ENCODE measurements around the gene FKBP1B.
"Not testable (repeated sequence)": the region's sequence is repeated elsewhere in the genome, so short reads cannot be mapped to it uniquely, and the experiment has no call there.

Gene FKBP1B

GRCh38 chr2:24049485-24050021 lies at the start of gene FKBP1B:
TSS of gene FKBP1B (plus strand) at chr2:24049741. CDS start at chr2:24049850, 109 bp downstream.
- peak; percentile 46 for DNase-seq (ENCODE audit: low spot score)

GRCh38 chr2:24007693-24008092 lies 41.8 kb upstream of the FKBP1B start:
- no peak for DNase-seq (ENCODE audit: low spot score)

DNA sequence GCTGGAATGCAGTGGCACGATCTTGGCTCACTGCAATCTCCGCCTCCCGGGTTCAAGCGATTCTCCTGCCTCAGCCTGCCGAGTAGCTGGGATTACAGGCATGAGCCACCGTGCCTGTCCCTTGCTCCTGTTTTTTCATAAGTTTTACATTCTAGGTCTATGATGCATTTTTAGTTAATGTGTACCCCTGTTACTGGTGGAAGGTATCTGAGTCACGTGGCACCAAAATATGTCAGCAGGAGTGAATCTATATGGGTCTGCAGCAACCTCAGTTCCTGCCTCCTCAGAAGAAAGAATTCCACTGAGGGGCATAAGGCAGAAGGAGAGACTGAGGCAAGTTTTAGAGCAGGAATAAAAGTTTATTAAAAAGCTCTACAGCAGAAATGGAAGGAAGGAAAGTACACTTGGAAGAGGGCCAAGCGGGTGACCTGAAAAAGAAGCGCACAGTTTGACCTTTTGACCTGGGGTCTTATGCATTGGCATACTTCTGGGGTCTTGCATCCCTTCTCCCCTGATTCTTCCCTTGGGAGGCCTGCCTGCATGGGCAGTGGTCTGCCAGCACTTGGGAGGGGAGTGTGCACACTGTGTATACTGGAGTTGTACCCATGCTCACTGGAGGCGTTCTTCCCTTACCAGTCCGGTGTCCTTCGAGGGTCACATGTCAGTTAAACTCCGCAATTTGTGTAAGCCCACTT lies 40.7 kb upstream of the FKBP1B start:
- no peak for DNase-seq (ENCODE audit: low spot score)

DNA sequence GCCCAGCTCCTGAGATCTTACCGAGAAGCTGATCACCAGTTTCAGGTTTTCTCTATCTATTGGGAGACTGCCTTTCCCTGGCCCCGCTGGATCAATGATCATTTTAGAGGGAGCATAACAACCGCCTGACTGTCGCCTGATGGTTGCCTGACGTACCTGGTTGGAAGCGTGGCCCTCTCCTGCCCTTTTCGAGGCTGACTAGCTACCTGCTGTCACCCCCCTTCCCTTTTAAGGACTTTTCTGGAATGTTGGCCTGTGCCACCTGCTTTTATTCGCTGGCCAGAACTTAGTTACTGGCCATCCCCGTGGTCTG lies 40.2 kb upstream of the FKBP1B start:
- DNase-seq (ENCODE audit: low spot score) = no peak

DNA sequence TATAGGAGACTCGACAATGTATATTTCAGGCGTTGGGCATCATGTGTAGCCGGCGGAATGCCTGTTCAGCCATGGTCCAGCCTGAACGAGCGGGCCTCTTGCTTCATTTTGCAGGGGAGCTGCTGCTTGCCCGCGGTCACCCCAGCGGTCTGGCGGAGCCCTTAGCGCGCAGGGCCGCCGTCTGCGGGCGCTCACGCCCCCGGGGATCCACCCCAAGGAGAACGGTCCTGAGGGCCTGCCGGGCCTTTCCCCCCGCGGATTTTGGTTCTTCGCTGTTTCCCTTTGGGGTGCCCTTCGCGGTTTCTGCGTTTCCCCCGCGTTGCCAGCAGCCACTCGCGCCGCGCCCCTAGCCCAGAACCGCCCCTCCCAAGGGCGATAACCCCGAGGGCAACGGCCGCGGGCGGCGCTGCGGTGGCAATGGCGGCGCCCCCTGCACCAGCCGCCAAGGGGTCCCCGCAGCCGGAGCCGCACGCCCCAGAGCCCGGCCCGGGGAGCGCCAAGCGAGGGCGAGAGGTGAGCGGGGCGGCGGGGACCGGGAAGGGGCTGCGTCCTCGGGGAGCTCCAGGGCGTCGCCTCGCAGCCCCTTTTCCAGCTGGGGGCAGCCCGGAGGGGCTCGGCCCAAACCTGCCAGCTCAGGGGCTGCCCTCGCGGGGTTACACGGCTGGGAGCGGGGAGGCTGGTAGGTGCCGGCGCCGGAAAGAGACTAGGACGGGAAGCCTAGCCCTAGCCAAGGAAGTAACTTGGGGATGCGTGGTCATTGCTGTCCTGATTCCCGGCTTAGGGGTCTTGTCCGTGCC lies 39.7 kb upstream of the FKBP1B start, which contains the start of gene MFSD2B:
Gene MFSD2B, plus strand, starts transcription at position 406 of the 797 bp plus-strand sequence. Its CDS starts 12 bp downstream, at position 418.
- no peak for DNase-seq (ENCODE audit: low spot score)

- DNase-seq (ENCODE audit: low spot score) = no peak
Observed at GRCh38 chr2:24010477-24011249, 38.9 kb upstream of the FKBP1B start.

DNA sequence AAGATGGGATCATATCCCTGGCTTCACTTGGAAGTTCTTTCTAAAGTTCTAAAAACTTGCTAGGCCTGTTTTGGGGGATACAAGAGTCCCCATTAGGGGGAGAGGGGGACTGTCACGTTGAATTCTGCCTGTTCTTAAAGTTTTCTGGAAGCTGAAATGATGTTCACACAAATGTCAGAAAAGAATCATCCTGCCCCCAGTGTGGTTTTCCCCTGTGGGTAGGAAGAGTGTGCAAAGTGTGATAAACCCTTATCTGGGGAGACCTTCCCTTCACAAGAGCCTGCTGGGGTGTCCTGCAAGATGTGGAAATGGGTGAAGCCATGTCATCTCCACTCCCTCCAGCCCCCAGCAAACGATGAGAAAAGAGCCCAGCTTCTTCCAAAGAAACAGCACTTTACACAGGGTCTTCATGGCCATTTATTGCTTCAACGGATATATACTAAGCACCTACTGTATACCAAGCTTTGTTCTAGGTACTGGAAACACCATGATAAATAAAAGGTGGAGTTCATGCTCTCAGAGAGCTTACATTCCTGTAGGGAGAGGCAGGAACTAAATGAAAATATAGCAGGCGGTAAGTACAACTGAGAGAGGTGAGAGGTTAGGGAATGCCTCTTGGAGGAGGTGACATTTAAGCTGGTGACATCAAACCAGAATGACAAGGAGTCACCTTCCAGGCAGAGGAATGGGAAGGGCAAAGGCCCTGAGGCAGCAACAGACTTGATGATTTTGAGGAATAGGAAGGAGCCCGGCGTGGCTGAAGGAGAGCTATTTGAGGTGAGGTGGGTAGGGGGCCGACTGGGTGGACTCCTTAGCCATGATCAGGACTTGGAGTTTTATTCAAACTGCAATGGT lies 38.1 kb upstream of the FKBP1B start:
- no peak for DNase-seq (ENCODE audit: low spot score)

DNA sequence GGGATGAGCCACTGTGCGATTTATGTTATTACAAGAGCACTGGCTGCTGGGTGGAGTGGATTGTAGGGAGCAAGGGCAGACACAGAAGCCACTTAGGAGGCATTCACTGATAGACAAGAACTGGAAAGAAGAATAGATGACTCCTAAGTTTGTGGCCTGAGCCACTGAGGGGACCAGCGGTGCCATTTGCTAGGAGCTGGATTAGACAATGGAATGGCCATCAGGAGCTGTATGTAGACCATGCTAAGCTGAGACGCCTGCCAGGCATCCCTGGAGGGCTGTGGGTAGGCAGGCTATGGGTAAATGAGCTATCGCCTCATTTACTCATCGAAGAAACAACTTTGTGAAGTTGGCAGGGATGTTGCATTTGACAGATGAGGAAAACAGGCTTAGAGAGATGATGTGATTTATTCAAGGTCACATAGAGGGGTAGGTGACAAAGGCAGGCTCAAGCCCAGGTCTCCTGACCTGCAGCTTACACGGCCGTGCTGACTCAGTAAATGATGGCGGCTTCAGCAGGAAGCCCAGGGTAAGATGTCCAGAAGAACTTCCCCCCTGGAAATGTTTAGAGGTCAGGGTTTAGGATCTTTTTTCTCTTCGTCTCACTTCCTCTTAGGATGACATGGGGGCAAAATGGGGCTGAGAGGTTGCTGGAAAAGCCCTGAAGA lies 36.9 kb upstream of the FKBP1B start:
- no peak for DNase-seq (ENCODE audit: low spot score)

- DNase-seq (ENCODE audit: low spot score) = not testable (repeated sequence)
Observed at GRCh38 chr2:24014902-24015301, 34.6 kb upstream of the FKBP1B start.

GRCh38 chr2:24015562-24016375 lies 33.8 kb upstream of the FKBP1B start:
- DNase-seq (ENCODE audit: low spot score) = no peak

DNA sequence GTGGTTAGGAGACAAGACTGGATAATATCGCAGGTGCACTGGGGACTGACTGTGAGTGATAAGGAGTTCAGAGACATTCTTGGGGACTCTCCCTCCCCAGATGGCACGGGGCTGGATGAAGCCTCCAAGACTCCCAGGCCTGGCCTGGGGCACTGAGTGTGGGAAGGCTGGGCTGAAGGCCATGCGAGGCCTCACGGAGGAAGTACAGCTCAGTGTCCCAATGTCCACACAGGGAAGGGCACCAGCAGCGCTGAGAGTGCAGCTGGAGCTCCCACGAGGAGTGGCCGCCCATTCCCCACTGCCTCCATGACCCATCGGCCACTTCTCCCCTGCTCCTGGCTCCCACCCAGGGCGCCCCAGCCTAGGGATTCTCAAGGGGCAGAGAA lies 33.2 kb upstream of the FKBP1B start:
- DNase-seq (ENCODE audit: low spot score) = no peak

DNA sequence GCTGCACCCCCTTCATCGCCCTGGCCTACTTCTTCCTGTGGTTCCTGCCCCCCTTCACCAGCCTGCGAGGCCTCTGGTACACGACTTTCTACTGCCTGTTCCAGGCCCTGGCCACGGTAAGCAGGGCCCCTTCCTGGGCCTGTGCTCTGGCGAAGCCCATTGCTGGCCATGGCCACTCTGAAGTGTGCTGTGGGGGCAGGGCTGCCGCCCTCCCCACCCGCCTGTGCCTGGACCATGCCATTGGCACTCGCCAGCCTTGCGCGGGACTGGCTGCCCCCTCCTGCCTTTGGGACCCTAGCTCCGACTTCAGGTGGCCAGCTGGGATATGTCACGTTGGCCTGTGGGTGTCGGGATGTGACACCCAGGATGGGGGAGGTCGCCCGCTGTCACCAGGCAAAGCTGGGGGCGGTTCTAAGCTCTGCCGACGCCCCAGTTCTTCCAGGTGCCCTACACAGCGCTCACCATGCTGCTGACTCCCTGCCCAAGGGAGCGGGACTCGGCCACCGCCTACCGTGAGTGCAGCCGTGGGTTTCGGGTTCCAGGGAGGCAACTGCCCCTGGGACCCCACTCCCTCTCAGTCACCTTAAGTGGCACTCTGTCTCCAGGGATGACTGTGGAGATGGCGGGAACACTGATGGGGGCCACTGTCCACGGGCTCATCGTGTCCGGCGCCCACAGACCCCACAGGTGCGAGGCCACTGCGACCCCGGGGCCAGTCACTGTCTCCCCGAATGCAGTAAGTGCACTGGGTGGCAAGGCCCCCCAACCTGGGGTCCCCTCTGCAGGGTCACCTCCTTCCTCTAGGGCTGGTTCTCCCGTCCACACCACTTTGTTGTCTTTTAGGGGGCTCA lies 32.5 kb upstream of the FKBP1B start:
- no peak for DNase-seq (ENCODE audit: low spot score)

GRCh38 chr2:24017711-24018110 lies 31.8 kb upstream of the FKBP1B start:
- no peak for DNase-seq (ENCODE audit: low spot score)

DNA sequence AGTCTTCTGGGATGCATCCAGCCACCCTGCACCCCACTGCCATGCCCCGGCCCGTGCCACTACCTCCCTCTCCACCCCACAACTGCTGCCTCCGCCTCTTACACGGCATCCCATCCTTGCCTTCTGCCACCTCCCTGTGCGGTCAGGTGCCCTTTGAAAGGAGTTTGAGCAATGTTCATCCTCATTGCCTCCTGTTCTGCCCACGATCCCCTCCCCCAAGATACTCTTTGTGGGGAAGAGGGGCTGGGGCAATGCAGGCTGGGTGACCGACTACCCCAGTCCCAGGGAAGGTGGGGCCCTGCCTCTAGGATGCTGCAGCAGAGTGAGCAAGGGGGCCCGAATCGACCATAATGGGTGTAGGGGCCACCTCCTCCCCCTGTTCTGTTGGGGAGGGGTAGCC lies 31.3 kb upstream of the FKBP1B start:
- no peak for DNase-seq (ENCODE audit: low spot score)

DNA sequence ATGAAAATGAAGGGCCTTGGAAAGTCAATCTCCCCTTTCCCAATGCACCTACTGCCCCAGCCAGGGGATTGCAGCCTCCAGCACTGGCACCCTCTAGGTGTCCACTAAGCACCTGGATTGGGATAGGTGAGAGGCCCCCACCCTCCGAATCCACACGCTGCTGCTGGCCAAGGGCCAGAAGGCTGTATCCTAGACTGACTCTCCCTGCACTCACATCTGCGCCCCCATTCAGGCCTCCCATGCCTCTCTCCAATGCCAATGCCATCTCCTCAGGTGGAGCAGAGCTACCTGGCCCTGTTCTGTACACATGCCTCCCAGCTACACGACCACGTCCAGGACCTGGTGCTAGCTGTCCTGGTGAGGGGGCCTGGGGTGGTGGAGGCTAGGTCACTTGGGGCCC lies 29.8 kb upstream of the FKBP1B start:
- DNase-seq (ENCODE audit: low spot score) = no peak

DNA sequence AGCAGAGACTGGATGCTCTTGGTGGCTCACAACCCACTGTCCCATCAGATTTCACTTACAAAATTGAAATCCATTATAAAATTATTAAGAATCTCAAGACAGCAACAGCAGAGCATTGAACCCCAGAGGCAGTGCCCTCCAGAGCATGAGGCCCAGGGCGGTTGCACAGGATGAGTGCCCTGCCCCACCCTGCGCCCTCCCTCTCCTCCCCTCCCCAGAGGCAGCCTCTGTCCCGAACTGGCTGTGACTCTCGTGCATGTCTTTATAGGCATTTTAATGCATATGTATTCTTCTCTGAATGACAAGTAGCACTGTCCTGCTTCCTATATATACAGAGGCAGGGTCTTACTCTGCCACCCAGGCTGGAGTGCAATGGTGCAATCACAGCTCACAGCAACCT lies 29.3 kb upstream of the FKBP1B start:
- no peak for DNase-seq (ENCODE audit: low spot score)

- no peak for DNase-seq (ENCODE audit: low spot score)
Observed at GRCh38 chr2:24021122-24021998, 28.2 kb upstream of the FKBP1B start.

GRCh38 chr2:24022324-24022974 lies 27.1 kb upstream of the FKBP1B start:
- DNase-seq (ENCODE audit: low spot score) = no peak
